Peyer's patch (tissue), 4 donors: Measurements from ENCODE around the gene MRPL36.
"Not testable (repeated sequence)": the region's sequence is repeated elsewhere in the genome, so short reads cannot be mapped to it uniquely, and the experiment has no call there.

Source experiments
- POLR2A ChIP-seq, 2 donors: fragments of 450-650 bp; IDR thresholded peaks; one replicate each; pipeline ENCODE4 v1.5.1; 2017; ENCODE audit warnings: antibody characterized with exemption in 2 of 2, mild to moderate bottlenecking in 2 of 2, moderate library complexity in 2 of 2
- TF ChIP-seq, protein P1 (sequence below), 6 experiments: fragments of 450-650 bp in 4 of 6; fragments of 200-600 bp in 2 of 6; sonication (generic) in 1 of 6; IDR thresholded peaks; one replicate each; pipeline ENCODE4 v1.5.1; 2017 to 2019; ENCODE audit warnings: antibody characterized with exemption in 6 of 6, mild to moderate bottlenecking in 3 of 6, moderate library complexity in 1 of 6

GRCh38 chr5:1816495-1817089 is 17.0 kb upstream of the MRPL36 start:
- not testable (repeated sequence) for TF ChIP-seq POLR2A (IDR thresholded peaks at IDR 0.05)
- TF ChIP-seq, protein P1, sequence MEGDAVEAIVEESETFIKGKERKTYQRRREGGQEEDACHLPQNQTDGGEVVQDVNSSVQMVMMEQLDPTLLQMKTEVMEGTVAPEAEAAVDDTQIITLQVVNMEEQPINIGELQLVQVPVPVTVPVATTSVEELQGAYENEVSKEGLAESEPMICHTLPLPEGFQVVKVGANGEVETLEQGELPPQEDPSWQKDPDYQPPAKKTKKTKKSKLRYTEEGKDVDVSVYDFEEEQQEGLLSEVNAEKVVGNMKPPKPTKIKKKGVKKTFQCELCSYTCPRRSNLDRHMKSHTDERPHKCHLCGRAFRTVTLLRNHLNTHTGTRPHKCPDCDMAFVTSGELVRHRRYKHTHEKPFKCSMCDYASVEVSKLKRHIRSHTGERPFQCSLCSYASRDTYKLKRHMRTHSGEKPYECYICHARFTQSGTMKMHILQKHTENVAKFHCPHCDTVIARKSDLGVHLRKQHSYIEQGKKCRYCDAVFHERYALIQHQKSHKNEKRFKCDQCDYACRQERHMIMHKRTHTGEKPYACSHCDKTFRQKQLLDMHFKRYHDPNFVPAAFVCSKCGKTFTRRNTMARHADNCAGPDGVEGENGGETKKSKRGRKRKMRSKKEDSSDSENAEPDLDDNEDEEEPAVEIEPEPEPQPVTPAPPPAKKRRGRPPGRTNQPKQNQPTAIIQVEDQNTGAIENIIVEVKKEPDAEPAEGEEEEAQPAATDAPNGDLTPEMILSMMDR (IDR thresholded peaks at IDR 0.05) = not testable (repeated sequence)
